Measurements from ENCODE around the gene LATS1. TPM values are rescaled to one million over a fixed set of nuclear protein-coding genes. Genes with fewer than 3 reads are reported as not detected.
A peak's percentile ranks its signal among the peaks of the same experiment; 100 is the strongest.
"Not testable (repeated sequence)": the region's sequence is repeated elsewhere in the genome, so short reads cannot be mapped to it uniquely, and the experiment has no call there.

Gene LATS1
- total and polyA plus RNA-seq, 4 donors = 2.7 to 9.2 (median 5.5) TPM

- no peak for TF ChIP-seq RXRA (IDR thresholded peaks at IDR 0.05)
- no peak for TF ChIP-seq MAX (IDR thresholded peaks at IDR 0.05)
- no peak for TF ChIP-seq GABPA (IDR thresholded peaks at IDR 0.05 in 1 of 2, conservative IDR thresholded peaks at IDR 0.05 in 1 of 2)
- no peak for TF ChIP-seq HNF4G (IDR thresholded peaks at IDR 0.05)
- no peak for TF ChIP-seq HNF4A (conservative IDR thresholded peaks at IDR 0.05)
Measured at GRCh38 chr6:149756261-149756636, 38.3 kb upstream of the LATS1 start (continued).

- Histone ChIP-seq H3K9ac (ENCODE audit: low read depth in 1 of 2, low read length in 2 of 2) (no peak overlapping the region), H3K4me3 (ENCODE audit: low read depth in 1 of 3, low read length in 3 of 3) (no peak overlapping the region), H3K4me1 (ENCODE audit: control insufficient read depth in 4 of 4, insufficient read depth in 4 of 4, low read length in 3 of 4) (peaks cover 7 to 21% (median 11%) of the 10 kb centered on the region in 4 donors), H3K27ac (ENCODE audit: low read depth in 1 of 2, low read length in 2 of 2) (no peak overlapping the region), H3K27me3 (ENCODE audit: control insufficient read depth in 4 of 4, insufficient read depth in 4 of 4, low read length in 3 of 4) (no peaks in the 10 kb centered on the region), H3K36me3 (ENCODE audit: control insufficient read depth in 4 of 4, insufficient read depth in 3 of 4, low read depth in 1 of 4, low read length in 3 of 4) (peaks cover 0 to 4% (median 0%) of the 10 kb centered on the region in 4 donors), H3K9me3 (ENCODE audit: control insufficient read depth in 4 of 4, low read length in 3 of 4) (no peaks in the 10 kb centered on the region)
- no peak for DNase-seq (ENCODE audit: low spot score)
- no peak for TF ChIP-seq TAF1 (conservative IDR thresholded peaks at IDR 0.05)
- TF ChIP-seq HNF4G (IDR thresholded peaks at IDR 0.05) = no peak
- TF ChIP-seq REST (IDR thresholded peaks at IDR 0.05) = no peak
- no peak for TF ChIP-seq FOXA1 (IDR thresholded peaks at IDR 0.05)
- TF ChIP-seq YY1 (IDR thresholded peaks at IDR 0.05) = no peak
- TF ChIP-seq FOXA2 (IDR thresholded peaks at IDR 0.05) = no peak
- TF ChIP-seq RAD21 (IDR thresholded peaks at IDR 0.05) = no peak
- no peak for TF ChIP-seq ATF3 (IDR thresholded peaks at IDR 0.05)
- no peak for TF ChIP-seq GABPA (IDR thresholded peaks at IDR 0.05 in 1 of 2, conservative IDR thresholded peaks at IDR 0.05 in 1 of 2)
- TF ChIP-seq NR2F2 (IDR thresholded peaks at IDR 0.05) = no peak
- TF ChIP-seq RXRA (IDR thresholded peaks at IDR 0.05) = no peak
- no peak for TF ChIP-seq HNF4A (conservative IDR thresholded peaks at IDR 0.05)
- TF ChIP-seq SP1 (IDR thresholded peaks at IDR 0.05) = no peak
- WGBS = 89% methylated on average over 9 of the region's 9 CpGs
Measured at GRCh38 chr6:149755300-149756260, 37.7 kb upstream of the LATS1 start.

- WGBS = 88% methylated on average over 4 of the region's 4 CpGs
- H3K27me3 ChIP-seq (ENCODE audit: control insufficient read depth in 4 of 4, insufficient read depth in 4 of 4, low read length in 3 of 4) = no peaks in the 10 kb centered on the region
- no peak overlapping the region for H3K4me3 ChIP-seq (ENCODE audit: low read depth in 1 of 3, low read length in 3 of 3)
- peaks cover 7 to 26% (median 18%) of the 10 kb centered on the region in 4 donors for H3K4me1 ChIP-seq (ENCODE audit: control insufficient read depth in 4 of 4, insufficient read depth in 4 of 4, low read length in 3 of 4)
- DNase-seq (ENCODE audit: low spot score) = no peak
- no peaks in the 10 kb centered on the region for H3K36me3 ChIP-seq (ENCODE audit: control insufficient read depth in 4 of 4, insufficient read depth in 3 of 4, low read depth in 1 of 4, low read length in 3 of 4)
- no peak overlapping the region for H3K9ac ChIP-seq (ENCODE audit: low read depth in 1 of 2, low read length in 2 of 2)
- H3K27ac ChIP-seq (ENCODE audit: low read depth in 1 of 2, low read length in 2 of 2) = no peak overlapping the region
- TF ChIP-seq ATF3 (IDR thresholded peaks at IDR 0.05) (no peak), GABPA (IDR thresholded peaks at IDR 0.05 in 1 of 2, conservative IDR thresholded peaks at IDR 0.05 in 1 of 2) (no peak), FOXA1 (IDR thresholded peaks at IDR 0.05) (no peak), CTCF (IDR thresholded peaks at IDR 0.05; ENCODE audit: low read depth, low read length, missing input control) (no peak), RAD21 (IDR thresholded peaks at IDR 0.05) (no peak), HNF4G (IDR thresholded peaks at IDR 0.05) (no peak), ZBTB33 (IDR thresholded peaks at IDR 0.05) (no peak), FOXA2 (IDR thresholded peaks at IDR 0.05) (no peak), YY1 (IDR thresholded peaks at IDR 0.05) (no peak)
- no peaks in the 10 kb centered on the region for H3K9me3 ChIP-seq (ENCODE audit: control insufficient read depth in 4 of 4, low read length in 3 of 4)
Measured at GRCh38 chr6:149754548-149754947, 36.6 kb upstream of the LATS1 start.

- Histone ChIP-seq H3K27ac (ENCODE audit: low read depth in 1 of 2, low read length in 2 of 2) (peak overlapping the region in 1 of 2 donors; percentile 94), H3K4me1 (ENCODE audit: control insufficient read depth in 4 of 4, insufficient read depth in 4 of 4, low read length in 3 of 4) (peaks cover 7 to 26% (median 19%) of the 10 kb centered on the region in 4 donors)
- H3K36me3 ChIP-seq (ENCODE audit: control insufficient read depth in 4 of 4, insufficient read depth in 3 of 4, low read depth in 1 of 4, low read length in 3 of 4); H3K4me3 ChIP-seq (ENCODE audit: low read depth in 1 of 3, low read length in 3 of 3); H3K9ac ChIP-seq (ENCODE audit: low read depth in 1 of 2, low read length in 2 of 2); DNase-seq (ENCODE audit: low spot score); H3K9me3 ChIP-seq (ENCODE audit: control insufficient read depth in 4 of 4, low read length in 3 of 4); H3K27me3 ChIP-seq (ENCODE audit: control insufficient read depth in 4 of 4, insufficient read depth in 4 of 4, low read length in 3 of 4): not testable (repeated sequence)
- WGBS = 89% methylated on average over 3 of the region's 3 CpGs
Measured at GRCh38 chr6:149753374-149753637, 35.4 kb upstream of the LATS1 start.
